Parathyroid adenoma (tissue), 2 donors: ENCODE results near the gene ATP6V1C2.

Experiments
- H2AFZ ChIP-seq: fragments of 300-600 bp; sonication (generic); one replicate; pipeline ENCODE4 v1.7.0; 2017; ENCODE audit warnings: antibody characterized with exemption, mild to moderate bottlenecking
- H3K27ac ChIP-seq: fragments of 300-600 bp; sonication (generic); one replicate; pipeline ENCODE4 v1.7.0; 2017
- H3K27me3 ChIP-seq: fragments of 300-600 bp; sonication (generic); one replicate; pipeline ENCODE4 v1.7.0; 2017; ENCODE audit warnings: low read length; ENCODE audit not compliant: control insufficient read depth, insufficient read depth
- H3K36me3 ChIP-seq: fragments of 300-600 bp; sonication (generic); one replicate; pipeline ENCODE4 v1.7.0; 2017; ENCODE audit warnings: low read length; ENCODE audit not compliant: control insufficient read depth, insufficient read depth
- H3K4me1 ChIP-seq: fragments of 300-600 bp; sonication (generic); one replicate; pipeline ENCODE4 v1.7.0; 2017; ENCODE audit warnings: control low read depth
- H3K4me2 ChIP-seq: fragments of 300-600 bp; sonication (generic); one replicate; pipeline ENCODE4 v1.7.0; 2017; ENCODE audit warnings: low read length
- H3K4me3 ChIP-seq: fragments of 300-600 bp; sonication (generic); one replicate; pipeline ENCODE4 v1.7.0; 2017; ENCODE audit warnings: low read depth, low read length
- H3K79me2 ChIP-seq: fragments of 300-600 bp; sonication (generic); one replicate; pipeline ENCODE4 v1.7.0; 2017; ENCODE audit warnings: control low read depth
- H3K9ac ChIP-seq: fragments of 300-600 bp; sonication (generic); one replicate; pipeline ENCODE4 v1.7.0; 2017; ENCODE audit warnings: mild to moderate bottlenecking
- H3K9me3 ChIP-seq: fragments of 300-600 bp; sonication (generic); one replicate; pipeline ENCODE4 v1.7.0; 2017; ENCODE audit warnings: low read length; ENCODE audit not compliant: control insufficient read depth
- CTCF ChIP-seq: fragments of 300-600 bp; sonication (generic); IDR thresholded peaks from one replicate; pipeline ENCODE4 v1.7.0; 2017; ENCODE audit warnings: antibody characterized with exemption, mild to moderate bottlenecking
- donor health status: primary hyperparathyroidism.

Gene ATP6V1C2

GRCh38 chr2:10828346-10828745, 106.9 kb downstream of the ATP6V1C2 start:
- no peaks in the 10 kb centered on the region for H3K27me3 ChIP-seq
- H3K9ac ChIP-seq, result no peak overlapping the region
- TF ChIP-seq CTCF, result no peak
- no peaks in the 10 kb centered on the region for H3K36me3 ChIP-seq
- no peaks in the 10 kb centered on the region for H3K79me2 ChIP-seq
- no peak overlapping the region for H3K4me2 ChIP-seq
- H2AFZ ChIP-seq, result no peak overlapping the region
- H3K9me3 ChIP-seq, result no peaks in the 10 kb centered on the region
- H3K4me3 ChIP-seq, result no peak overlapping the region
- H3K27ac ChIP-seq, result no peak overlapping the region
- no peaks in the 10 kb centered on the region for H3K4me1 ChIP-seq

GRCh38 chr2:10829299-10829698, 107.9 kb downstream of the ATP6V1C2 start:
- Histone ChIP-seq H3K4me3 (no peak overlapping the region), H3K9me3 (no peaks in the 10 kb centered on the region), H3K36me3 (no peaks in the 10 kb centered on the region), H2AFZ (no peak overlapping the region), H3K4me1 (no peaks in the 10 kb centered on the region), H3K79me2 (no peaks in the 10 kb centered on the region), H3K27ac (no peak overlapping the region), H3K4me2 (no peak overlapping the region), H3K27me3 (no peaks in the 10 kb centered on the region), H3K9ac (no peak overlapping the region)
- TF ChIP-seq CTCF, result no peak

DNA sequence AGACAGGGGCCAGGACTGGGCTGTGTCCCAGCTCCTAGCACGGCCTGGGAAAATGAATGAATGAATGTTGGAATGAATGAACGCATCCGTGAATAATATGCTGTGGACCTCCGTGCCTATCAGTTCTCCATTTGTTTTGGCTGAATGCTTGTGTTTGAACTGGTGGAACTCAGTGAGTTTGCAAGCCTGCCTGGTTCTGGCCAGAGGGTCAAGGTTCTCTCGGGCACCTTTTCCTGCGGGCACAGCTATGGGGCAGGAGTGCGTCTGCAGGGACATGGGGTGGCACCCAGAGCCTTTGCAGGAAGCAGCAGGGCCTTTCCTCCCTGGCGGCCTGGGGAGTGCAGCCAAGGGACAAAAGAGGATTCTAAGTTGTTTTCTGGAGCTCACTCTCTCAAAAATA, 108.8 kb downstream of the ATP6V1C2 start:
- no peaks in the 10 kb centered on the region for H3K9me3 ChIP-seq
- H3K27ac ChIP-seq, result no peak overlapping the region
- no peak for TF ChIP-seq CTCF
- no peak overlapping the region for H3K9ac ChIP-seq
- H3K36me3 ChIP-seq, result no peaks in the 10 kb centered on the region
- H3K4me2 ChIP-seq, result no peak overlapping the region
- no peaks in the 10 kb centered on the region for H3K79me2 ChIP-seq
- no peaks in the 10 kb centered on the region for H3K4me1 ChIP-seq
- H2AFZ ChIP-seq, result no peak overlapping the region
- H3K27me3 ChIP-seq, result no peaks in the 10 kb centered on the region
- no peak overlapping the region for H3K4me3 ChIP-seq

GRCh38 chr2:10830641-10831399, 109.4 kb downstream of the ATP6V1C2 start:
- H3K27me3 ChIP-seq, result no peaks in the 10 kb centered on the region
- no peaks in the 10 kb centered on the region for H3K9me3 ChIP-seq
- H3K9ac ChIP-seq, result no peak overlapping the region
- H3K36me3 ChIP-seq, result no peaks in the 10 kb centered on the region
- H2AFZ ChIP-seq, result no peak overlapping the region
- H3K79me2 ChIP-seq, result no peaks in the 10 kb centered on the region
- no peak overlapping the region for H3K4me3 ChIP-seq
- H3K27ac ChIP-seq, result no peak overlapping the region
- no peak for TF ChIP-seq CTCF
- H3K4me1 ChIP-seq, result no peaks in the 10 kb centered on the region
- no peak overlapping the region for H3K4me2 ChIP-seq

DNA sequence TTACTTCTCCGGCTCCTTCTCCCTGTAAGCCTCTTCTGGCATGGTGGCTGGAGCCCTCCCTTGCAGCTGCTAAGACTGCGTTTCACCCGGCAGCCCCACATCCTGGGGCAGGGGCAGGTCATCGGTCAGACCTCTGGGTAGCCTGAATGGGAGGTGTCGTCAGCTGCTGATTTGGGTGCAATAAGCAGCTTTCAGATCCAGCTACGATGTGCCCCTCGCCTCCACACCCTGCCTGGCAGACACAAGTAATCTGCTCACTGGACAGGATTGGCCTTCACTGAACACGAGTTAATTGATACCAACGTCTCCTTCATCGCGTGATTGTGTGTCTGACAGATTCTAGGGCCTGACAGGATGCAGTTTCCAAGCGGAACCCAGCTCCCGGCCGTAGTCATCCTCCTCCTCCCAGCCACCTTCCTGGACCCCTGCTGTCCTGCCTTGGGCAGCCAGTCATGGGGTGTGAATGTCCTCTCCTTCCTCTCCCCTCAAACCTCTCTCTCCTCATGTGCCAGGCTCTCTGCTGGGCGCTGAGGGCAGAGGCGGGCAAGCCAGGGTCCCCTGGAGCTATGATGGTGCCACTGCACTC, 110.1 kb downstream of the ATP6V1C2 start:
- Histone ChIP-seq H3K4me2 (no peak overlapping the region), H3K4me3 (no peak overlapping the region), H3K4me1 (no peaks in the 10 kb centered on the region), H3K27ac (no peak overlapping the region), H3K27me3 (no peaks in the 10 kb centered on the region), H3K9ac (no peak overlapping the region), H3K79me2 (no peaks in the 10 kb centered on the region), H2AFZ (no peak overlapping the region), H3K9me3 (no peaks in the 10 kb centered on the region), H3K36me3 (no peaks in the 10 kb centered on the region)
- TF ChIP-seq CTCF, result no peak
